Transverse colon (tissue), 4 donors: ENCODE data around the gene ALS2.

Source experiments
- CTCF ChIP-seq, 5 experiments: fragments of 200-600 bp in 3 of 5; fragments of 450-650 bp in 2 of 5; sonication (generic) in 3 of 5; IDR thresholded peaks; 1 replicate in 2 of 5; 2 replicates in 3 of 5; pipeline ENCODE4 v1.5.1; 2016 to 2017; ENCODE audit warnings: antibody characterized with exemption in 5 of 5, inconsistent platforms in 3 of 5, mild to moderate bottlenecking in 2 of 5, moderate library complexity in 1 of 5
- EP300 ChIP-seq: sonication (generic); formaldehyde crosslinking; IDR thresholded peaks from one replicate; pipeline ENCODE4 v1.6.1; 2017; ENCODE audit warnings: antibody characterized with exemption, low read depth
- POLR2A ChIP-seq: fragments of 450-650 bp; IDR thresholded peaks from one replicate; pipeline ENCODE4 v1.6.1; 2016; ENCODE audit warnings: antibody characterized with exemption, mild to moderate bottlenecking, moderate library complexity
- POLR2AphosphoS5 ChIP-seq, 3 donors: sonication (generic); formaldehyde crosslinking; IDR thresholded peaks; one replicate each; pipeline ENCODE4 v1.6.1; 2016; ENCODE audit warnings: antibody characterized with exemption in 3 of 3

- TF ChIP-seq POLR2A = no peak
- TF ChIP-seq CTCF (IDR thresholded peaks at IDR 0.05) = no peak
- no peak for TF ChIP-seq EP300
- no peak for TF ChIP-seq POLR2AphosphoS5 (IDR thresholded peaks at IDR 0.05)
Observed at GRCh38 chr2:201761101-201761500, 19.6 kb downstream of the ALS2 start.
